ENCODE data around the gene PALB2. TPM values are rescaled to one million over a fixed set of nuclear protein-coding genes. Genes with fewer than 3 reads are reported as not detected.

PALB2 gene
- total and polyA plus RNA-seq, 9 of the 15 experiments (the other 6 are each of a cell fraction or from before 2014, with no cell fraction given), result 7.0 to 25.8 (median 15.2) TPM

GRCh38 chr16:23556881-23557778, 84.0 kb downstream of the PALB2 start, which contains the start of the genes EARS2 and UBFD1 (continued):
- peak; percentile 98 for TF ChIP-seq ARID4B (CRISPR knock-in tag; IDR thresholded peaks at IDR 0.05)
- TF ChIP-seq FUS (optimal IDR thresholded peaks at IDR 0.05; ENCODE audit: low read depth, low read length), result peak; percentile 57
- peak; percentile 62 for TF ChIP-seq CC2D1A (IDR thresholded peaks at IDR 0.05)
- no peak for TF ChIP-seq SRSF7 (optimal IDR thresholded peaks at IDR 0.05; ENCODE audit: low read depth, low read length)
- no peak for TF ChIP-seq ILF3 (IDR thresholded peaks at IDR 0.05; ENCODE audit: borderline replicate concordance)
- TF ChIP-seq SIN3B (IDR thresholded peaks at IDR 0.05; ENCODE audit: low read depth), result peak; percentile 92
- no peak for TF ChIP-seq ZNF561 (CRISPR knock-in tag; conservative IDR thresholded peaks at IDR 0.05)
- peak; percentile 99 for TF ChIP-seq ZFP91 (CRISPR knock-in tag; IDR thresholded peaks at IDR 0.05)
- no peak for TF ChIP-seq HNRNPK (IDR thresholded peaks at IDR 0.05; ENCODE audit: low read depth, low read length, poor library complexity, severe bottlenecking)
- peak; percentile 93 for TF ChIP-seq MXD1 (CRISPR knock-in tag; IDR thresholded peaks at IDR 0.05; ENCODE audit: borderline replicate concordance, poor library complexity, severe bottlenecking)
- TF ChIP-seq ZNF282 (CRISPR knock-in tag; IDR thresholded peaks at IDR 0.05), result no peak
- TF ChIP-seq KAT2B (IDR thresholded peaks at IDR 0.05; ENCODE audit: low read depth, low read length), result no peak
- TF ChIP-seq DDX20 (tag; IDR thresholded peaks at IDR 0.05; ENCODE audit: low read depth), result no peak
- no peak for TF ChIP-seq PATZ1 (CRISPR knock-in tag; IDR thresholded peaks at IDR 0.05; ENCODE audit: borderline replicate concordance)
- TF ChIP-seq NFRKB (IDR thresholded peaks at IDR 0.05; ENCODE audit: low read depth), result 0 out of 2 replicates have a peak, but pooled peaks have one; percentile 38
- TF ChIP-seq SUPT5H (IDR thresholded peaks at IDR 0.05), result peak; percentile 76
- TF ChIP-seq ZNF449 (CRISPR knock-in tag; IDR thresholded peaks at IDR 0.05), result no peak

Measured in K562 (cell line).